AG09309 (cell line): Measurements from ENCODE around the gene GUCY1A1.

Source experiments
- DNase-seq: peaks from one replicate; pipeline ENCODE4 v3.0.0-alpha.2; 2010; ENCODE audit warnings: low read depth
- H3K4me3 ChIP-seq: 2 replicates; pipeline ENCODE4 v1.5.1; 2011; ENCODE audit warnings: mild to moderate bottlenecking, low read depth, low read length, moderate library complexity; ENCODE audit not compliant: control insufficient read depth
- TF ChIP-seq, protein P1 (sequence below): IDR thresholded peaks from 2 replicates; pipeline ENCODE4 v1.5.1; 2011; ENCODE audit warnings: mild to moderate bottlenecking, low read depth, low read length, inconsistent platforms; ENCODE audit not compliant: insufficient read depth, control insufficient read depth; ENCODE audit errors: missing control alignments

GUCY1A1 gene

DNA sequence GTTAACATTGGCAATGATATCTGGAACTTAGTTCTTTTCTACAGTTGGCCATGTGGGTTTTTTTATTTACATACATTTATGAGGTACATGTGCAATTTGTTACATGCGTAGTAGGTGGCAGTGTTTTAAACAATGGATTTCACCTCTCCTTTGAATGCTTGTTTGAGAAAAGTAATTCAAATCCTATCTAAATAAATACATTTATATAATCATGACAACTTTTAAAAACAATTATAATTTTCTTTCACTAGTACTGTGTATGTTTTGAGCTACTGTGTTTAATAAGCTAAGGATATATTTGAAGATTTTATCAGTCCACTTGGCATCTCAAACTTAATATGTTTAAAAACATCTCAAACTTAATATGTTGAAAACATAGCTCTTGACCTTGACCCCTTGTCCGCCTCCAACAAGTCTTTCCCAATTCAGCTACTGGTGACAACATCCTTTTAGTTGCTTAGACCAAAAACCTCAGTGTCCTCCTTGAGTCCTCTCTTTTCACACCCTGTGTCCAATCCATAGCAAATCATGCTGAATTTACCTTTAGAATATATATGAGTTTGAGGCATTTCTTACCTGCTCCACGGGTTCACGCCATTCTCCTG lies 106.7 kb downstream of the GUCY1A1 start:
- no peak overlapping the region for H3K4me3 ChIP-seq
- DNase-seq = no peak
- TF ChIP-seq, protein P1, sequence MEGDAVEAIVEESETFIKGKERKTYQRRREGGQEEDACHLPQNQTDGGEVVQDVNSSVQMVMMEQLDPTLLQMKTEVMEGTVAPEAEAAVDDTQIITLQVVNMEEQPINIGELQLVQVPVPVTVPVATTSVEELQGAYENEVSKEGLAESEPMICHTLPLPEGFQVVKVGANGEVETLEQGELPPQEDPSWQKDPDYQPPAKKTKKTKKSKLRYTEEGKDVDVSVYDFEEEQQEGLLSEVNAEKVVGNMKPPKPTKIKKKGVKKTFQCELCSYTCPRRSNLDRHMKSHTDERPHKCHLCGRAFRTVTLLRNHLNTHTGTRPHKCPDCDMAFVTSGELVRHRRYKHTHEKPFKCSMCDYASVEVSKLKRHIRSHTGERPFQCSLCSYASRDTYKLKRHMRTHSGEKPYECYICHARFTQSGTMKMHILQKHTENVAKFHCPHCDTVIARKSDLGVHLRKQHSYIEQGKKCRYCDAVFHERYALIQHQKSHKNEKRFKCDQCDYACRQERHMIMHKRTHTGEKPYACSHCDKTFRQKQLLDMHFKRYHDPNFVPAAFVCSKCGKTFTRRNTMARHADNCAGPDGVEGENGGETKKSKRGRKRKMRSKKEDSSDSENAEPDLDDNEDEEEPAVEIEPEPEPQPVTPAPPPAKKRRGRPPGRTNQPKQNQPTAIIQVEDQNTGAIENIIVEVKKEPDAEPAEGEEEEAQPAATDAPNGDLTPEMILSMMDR = no peak

DNA sequence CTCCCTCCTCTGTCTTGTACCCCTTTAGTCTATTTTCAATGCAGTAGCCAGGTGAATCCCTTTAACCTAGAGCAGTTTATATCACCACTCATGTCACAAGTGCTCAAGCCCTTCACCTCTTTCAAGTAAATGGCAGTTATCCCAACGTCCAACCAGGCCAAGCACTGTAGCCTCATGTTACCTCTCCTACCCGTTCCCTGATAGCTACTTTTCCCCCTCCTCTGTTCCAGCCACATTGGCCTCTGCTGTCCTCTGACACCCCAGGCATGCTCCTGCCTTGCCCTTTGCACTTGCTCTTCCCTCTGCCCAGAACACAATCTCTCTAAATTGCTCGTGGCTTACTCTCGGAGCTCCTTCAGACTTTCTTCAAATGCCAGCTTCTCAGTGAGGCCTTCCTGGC lies 107.4 kb downstream of the GUCY1A1 start:
- TF ChIP-seq, protein P1 = no peak
- no peak overlapping the region for H3K4me3 ChIP-seq
- DNase-seq = no peak

DNA sequence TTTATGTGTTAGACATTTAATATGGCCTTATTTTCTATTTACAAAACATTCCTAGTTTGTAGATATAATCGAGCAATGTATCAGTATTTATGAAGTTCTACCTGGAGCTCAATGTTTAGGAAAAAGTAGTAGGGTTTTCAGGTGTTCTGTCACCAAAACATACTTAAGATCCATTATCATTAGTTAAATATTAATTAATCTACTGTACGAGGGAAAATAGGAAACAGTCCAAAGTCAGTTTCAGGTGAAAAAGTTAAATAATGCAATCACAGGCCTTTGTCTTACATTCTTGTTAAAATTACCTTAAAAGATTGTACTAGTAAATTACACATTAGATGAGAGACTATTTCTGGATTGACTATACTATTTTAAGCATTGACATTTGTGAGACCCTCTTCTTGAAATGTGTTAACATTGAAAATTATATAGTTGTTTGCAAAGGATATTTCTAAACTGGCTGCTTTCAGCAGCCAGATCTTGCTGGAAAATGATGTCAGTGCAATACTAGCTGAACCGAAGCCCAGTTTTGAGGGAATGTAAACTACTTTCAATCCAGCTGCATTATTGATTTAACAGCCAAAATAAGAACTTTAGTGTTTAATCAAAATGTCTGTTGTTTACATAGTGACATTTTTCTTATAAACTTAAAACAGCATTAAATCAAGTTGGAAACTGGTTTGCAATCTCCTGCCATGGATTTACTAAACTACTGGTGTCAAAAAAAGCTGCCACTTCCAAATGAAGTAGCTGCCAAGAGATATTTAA lies 111.5 kb downstream of the GUCY1A1 start:
- TF ChIP-seq, protein P1 = no peak

DNA sequence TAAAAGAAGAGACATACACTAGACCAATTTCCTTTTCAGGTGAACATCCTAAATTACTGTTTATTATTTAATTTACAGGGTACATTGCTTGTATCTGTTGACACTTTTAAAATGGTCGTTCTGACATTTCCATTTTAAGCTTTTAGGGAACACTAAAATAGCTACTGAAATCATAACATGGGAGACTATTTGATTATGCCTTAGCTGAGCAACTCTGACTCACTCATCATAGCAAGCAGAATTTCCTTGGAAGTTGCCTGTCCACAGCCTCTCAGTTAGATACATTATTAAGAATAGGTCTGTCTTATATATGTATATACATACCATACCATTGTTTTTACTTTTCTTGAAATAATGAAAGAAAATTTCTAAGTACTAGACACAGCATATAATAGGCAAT lies 114.1 kb downstream of the GUCY1A1 start:
- H3K4me3 ChIP-seq = no peak overlapping the region
- TF ChIP-seq, protein P1 = no peak

More for the DNA sequence above, 111.5 kb downstream of the GUCY1A1 start:
- no peak for DNase-seq
- no peak overlapping the region for H3K4me3 ChIP-seq

DNA sequence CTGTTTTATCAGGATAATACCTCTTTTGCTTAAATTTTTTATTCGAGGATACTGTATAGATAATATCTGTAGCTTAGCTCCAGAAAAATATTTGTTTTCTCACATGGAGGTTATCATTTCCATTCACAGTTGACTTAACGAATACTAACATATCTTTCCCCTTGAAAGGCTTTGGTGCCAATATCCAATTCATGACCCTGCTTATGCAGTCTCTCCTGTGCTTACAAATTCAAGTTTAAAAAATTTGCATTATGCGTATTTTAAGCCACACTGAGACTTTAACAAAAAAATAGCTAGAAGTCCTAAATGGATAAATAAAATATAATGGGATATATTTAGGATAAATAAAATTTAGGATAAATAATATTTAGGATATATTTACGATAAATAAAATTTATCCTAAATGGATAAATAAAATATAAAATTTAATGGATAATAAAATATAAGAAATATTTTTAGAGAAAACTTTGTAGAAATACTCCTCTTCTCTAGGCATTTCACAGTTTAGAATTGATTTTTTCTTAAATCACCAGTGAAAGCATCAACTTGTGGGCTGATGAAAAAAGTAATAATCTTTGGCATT lies 114.7 kb downstream of the GUCY1A1 start:
- H3K4me3 ChIP-seq = no peak overlapping the region
- no peak for DNase-seq
- TF ChIP-seq, protein P1 = no peak

More for the DNA sequence above, 114.1 kb downstream of the GUCY1A1 start:
- DNase-seq = no peak
